Right lobe of liver (tissue), 4 donors: Measurements from ENCODE around the gene SLX4IP.

ENCODE experiments used
- POLR2A ChIP-seq: fragments of 450-650 bp; IDR thresholded peaks from one replicate; pipeline ENCODE4 v1.6.1; 2017; ENCODE audit warnings: antibody characterized with exemption, mild to moderate bottlenecking
- TF ChIP-seq, protein P1 (sequence below), 4 donors: fragments of 200-600 bp in 3 of 4; fragments of 450-650 bp in 1 of 4; IDR thresholded peaks; one replicate each; pipeline versions ENCODE4 v1.5.1 to v1.8.0; 2016 to 2022; ENCODE audit warnings: antibody characterized with exemption in 4 of 4, mild to moderate bottlenecking in 2 of 4
- donor health status: DM: no; HTN: no; CAD: no.
- donor health status: DM: no; HTN: no; CAD: no.
- donor health status: DM: no; HTN: yes; CAD: no.

DNA sequence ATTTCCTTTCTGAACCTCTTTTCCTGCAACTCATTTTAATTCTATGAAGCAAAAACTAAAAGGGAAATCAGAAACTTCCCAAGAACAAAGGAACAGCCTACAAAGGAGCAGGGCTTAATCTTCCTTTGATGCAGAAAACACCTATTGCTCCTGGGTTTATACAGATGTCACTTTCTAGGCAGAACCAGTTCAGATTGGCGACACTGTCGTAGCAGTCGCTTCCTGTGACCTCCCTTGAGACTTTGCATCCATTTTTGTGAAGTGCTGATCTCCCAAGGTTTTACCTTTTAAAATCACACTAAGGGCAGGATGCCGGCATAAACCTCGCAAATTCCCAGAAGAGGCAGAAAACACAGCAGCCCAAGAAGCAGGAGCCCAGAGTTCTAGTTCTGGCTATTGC, 198.6 kb downstream of the SLX4IP start:
- TF ChIP-seq, protein P1, sequence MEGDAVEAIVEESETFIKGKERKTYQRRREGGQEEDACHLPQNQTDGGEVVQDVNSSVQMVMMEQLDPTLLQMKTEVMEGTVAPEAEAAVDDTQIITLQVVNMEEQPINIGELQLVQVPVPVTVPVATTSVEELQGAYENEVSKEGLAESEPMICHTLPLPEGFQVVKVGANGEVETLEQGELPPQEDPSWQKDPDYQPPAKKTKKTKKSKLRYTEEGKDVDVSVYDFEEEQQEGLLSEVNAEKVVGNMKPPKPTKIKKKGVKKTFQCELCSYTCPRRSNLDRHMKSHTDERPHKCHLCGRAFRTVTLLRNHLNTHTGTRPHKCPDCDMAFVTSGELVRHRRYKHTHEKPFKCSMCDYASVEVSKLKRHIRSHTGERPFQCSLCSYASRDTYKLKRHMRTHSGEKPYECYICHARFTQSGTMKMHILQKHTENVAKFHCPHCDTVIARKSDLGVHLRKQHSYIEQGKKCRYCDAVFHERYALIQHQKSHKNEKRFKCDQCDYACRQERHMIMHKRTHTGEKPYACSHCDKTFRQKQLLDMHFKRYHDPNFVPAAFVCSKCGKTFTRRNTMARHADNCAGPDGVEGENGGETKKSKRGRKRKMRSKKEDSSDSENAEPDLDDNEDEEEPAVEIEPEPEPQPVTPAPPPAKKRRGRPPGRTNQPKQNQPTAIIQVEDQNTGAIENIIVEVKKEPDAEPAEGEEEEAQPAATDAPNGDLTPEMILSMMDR (IDR thresholded peaks at IDR 0.05), result no peak
- TF ChIP-seq POLR2A, result no peak
